Hippocampal formation (tissue), 2 donors: ENCODE results near the gene LORICRIN.
A peak's percentile ranks its signal among the peaks of the same experiment; 100 is the strongest.
"Not testable (repeated sequence)": the region's sequence is repeated elsewhere in the genome, so short reads cannot be mapped to it uniquely, and the experiment has no call there.

Experiments used
- DNase-seq, 2 donors: peaks; one replicate each; lab custom pipeline; 2025; lab: John Stamatoyannopoulos, UW

Gene LORICRIN

DNA sequence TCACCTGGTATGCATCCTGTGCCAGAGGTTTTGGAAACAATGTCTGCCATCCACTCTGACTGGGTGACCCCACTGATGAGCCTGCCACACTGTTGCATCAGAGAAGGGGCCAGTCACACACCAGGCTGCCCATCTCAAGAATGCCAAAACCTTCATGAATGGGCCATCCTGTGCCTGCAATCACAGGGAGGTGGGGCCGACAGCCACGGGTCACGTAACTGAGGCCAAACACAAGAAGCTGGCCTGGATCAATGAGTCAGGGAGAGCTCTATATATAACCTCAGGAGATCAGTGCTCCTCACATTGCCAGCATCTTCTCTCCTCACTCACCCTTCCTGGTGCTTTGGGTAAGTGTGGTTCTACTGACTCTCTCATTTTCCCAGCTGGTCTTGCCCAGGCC, at the start of gene LORICRIN:
Gene LORICRIN (plus strand): TSS at position 301 of the 400 bp plus-strand sequence. CDS start 1,263 bp downstream, outside the sequence.
- DNase-seq, result no peak

- DNase-seq, result no peak
These were observed 49.3 kb upstream of the LORICRIN start for GRCh38 chr1:153210206-153210605.

DNA sequence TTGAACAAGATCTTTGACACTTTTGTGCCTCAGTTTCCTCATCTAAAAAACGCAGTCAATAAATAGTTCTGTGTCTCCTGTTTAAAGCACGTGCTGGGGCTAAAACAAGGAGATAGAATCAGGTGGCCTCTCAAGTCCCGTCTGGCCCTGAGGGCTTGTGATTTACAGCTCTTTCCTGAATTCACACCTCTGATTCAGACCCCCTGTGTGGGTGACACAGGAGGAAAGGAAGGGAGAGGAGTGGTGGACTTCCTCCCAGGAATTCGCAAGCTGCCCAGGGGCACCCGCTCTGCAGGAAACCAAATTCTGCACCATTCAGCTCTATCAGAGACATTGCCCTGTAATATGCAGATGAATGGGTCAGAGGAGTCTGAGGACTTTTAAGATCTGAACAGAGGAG, 47.3 kb upstream of the LORICRIN start:
- no peak for DNase-seq

DNA sequence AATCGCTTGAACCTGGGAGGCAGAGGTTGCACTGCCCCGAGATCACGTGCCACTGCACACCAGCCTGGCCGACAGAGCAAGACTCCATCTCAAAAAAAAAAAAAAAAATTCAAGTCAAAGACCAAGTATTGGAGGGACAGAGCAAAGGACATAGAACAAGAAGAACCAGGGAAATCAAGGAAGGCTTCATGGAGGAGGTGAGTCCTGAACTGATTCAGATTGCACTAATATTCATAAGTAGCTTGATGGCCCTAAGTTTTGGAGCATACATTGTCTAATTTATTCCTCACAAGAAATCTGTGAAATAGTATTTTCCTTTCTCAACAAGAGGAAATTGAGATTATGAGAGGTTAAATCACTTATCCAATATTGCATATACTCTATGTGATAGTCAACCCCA, 46.0 kb upstream of the LORICRIN start:
- no peak for DNase-seq

DNA sequence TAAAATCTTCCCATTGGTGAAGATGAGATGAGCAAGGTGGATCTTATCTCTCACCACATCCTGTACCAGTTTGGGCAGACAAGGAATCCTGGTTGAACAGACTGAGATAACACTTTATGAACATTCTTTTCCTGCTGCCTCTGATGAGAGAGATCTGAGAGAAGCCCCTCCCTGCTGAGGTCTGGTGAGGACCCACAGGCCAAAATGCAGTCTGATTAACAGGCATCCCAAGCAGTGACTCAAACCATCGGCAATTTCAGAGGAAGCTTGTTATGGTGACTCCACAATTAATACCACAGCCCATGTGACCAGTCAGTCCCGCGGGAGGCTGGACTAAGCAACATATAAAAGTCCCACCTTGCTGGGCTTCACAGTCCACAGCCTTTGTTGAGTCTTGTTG, 42.3 kb upstream of the LORICRIN start, which contains the start of gene PRR9:
Gene PRR9 (plus strand): TSS at position 373 of the 400 bp plus-strand sequence. CDS start 561 bp downstream, outside the sequence.
- no peak for DNase-seq

GRCh38 chr1:153217744-153218416, 41.6 kb upstream of the LORICRIN start:
- no peak for DNase-seq

GRCh38 chr1:153220606-153221303, 38.7 kb upstream of the LORICRIN start:
- peak; percentile 49 to 53 for DNase-seq

DNA sequence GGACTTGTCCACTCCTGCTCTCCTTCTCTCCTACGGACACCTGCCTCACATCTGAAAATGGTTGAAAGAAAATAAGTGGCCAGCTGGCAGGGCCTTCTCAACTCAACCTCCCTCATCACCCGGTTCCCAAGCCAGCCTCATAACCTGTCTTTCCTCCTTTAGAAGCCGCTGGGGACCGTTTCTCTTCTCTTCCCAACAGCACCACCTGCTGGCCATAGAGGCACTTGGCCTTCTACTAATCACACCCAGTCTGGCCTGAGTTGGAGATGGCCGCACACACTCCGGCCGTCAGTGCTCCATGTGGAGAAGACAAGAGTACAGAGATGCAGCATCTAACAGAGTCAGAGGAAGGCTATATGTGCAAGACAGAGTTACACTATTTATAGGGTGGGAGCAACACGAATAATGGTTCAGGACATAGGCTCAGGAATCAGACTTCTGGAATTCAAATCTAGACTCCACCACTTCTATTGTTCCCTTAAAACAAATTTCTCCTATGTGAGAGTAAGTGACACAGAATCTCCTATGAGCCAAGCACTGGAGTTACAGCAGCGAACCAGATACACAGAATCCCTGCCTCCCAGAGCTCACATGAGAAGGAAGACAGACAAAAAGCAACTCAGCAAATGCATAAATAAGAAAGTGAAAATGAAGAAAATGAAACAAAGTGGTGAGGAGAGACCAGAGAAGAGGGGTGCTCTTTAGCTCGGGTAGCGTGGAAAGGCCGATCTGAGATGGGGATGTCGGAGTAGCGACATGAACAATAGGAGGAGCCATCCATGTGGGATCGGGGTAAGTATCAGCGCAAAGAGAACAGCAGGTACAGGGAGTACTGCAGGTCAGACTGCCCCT, 36.2 kb upstream of the LORICRIN start:
- peak; percentile 37 to 62 for DNase-seq

- DNase-seq, result no peak
These were observed 31.7 kb upstream of the LORICRIN start for GRCh38 chr1:153227810-153228209.

- no peak for DNase-seq
These were observed 31.0 kb upstream of the LORICRIN start for GRCh38 chr1:153228491-153228890.

GRCh38 chr1:153229076-153229829, 30.2 kb upstream of the LORICRIN start:
- DNase-seq, result not testable (repeated sequence)

GRCh38 chr1:153231363-153231762, 28.1 kb upstream of the LORICRIN start:
- no peak for DNase-seq

DNA sequence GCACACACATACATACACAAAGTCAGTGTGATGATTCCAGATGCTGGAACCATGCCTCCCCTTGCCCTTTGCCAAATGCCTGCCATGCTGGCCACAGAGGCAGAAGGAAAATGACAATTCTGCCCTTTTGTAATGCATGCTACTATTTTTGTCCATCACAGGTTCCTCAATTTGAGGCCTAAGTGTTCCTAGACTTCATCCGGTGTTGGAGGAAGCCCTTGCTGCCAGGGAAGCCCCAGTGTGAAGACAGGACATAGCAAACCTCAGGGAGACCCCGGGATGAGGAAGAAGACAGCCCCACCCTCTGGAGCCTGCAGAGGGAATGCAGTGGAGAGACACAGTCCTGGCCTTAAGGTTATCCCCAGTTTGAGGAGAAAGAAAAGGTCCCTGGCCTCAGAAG, 27.7 kb upstream of the LORICRIN start:
- no peak for DNase-seq

DNA sequence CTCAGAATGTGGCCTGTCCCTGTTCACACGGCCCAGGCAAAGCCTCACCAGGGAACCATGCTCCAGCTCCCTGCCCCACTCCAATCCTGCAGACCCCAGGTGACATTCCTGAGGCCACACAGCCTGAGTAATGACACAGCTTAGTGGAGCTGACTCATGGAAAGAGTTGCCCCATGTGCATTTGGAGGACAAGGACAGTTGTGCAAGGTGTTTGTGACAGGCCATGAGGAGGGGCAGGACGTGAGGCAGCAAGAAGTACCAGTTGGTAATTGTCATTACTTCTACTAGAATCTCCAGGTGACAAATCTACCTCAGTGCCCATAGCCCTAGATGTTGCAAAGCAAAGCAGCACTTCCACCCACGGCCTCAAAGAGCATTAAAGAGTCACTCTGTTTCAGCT, 26.9 kb upstream of the LORICRIN start:
- DNase-seq, result no peak

- no peak for DNase-seq
These were observed 26.0 kb upstream of the LORICRIN start for GRCh38 chr1:153233448-153233847.

- DNase-seq, result no peak
These were observed 21.0 kb upstream of the LORICRIN start for GRCh38 chr1:153238527-153238926.

DNA sequence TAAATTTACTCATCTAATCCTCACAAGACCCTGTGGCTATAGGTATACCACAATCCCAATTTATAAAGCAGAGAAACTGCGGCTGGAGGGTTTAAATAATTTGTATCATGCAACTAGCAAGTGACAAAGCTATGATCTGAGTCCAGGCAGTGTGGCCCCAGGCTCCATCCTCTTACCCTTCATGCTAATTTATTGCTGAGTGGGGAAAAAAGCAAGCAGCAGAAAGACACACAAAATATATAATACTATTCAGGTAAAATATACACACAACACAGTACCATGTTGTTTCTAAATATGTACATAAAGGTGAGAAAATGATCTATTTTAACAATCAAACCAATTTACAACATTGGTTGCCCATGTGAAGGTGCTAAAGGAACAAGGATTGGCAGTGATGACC, 17.3 kb upstream of the LORICRIN start:
- DNase-seq, result no peak

DNA sequence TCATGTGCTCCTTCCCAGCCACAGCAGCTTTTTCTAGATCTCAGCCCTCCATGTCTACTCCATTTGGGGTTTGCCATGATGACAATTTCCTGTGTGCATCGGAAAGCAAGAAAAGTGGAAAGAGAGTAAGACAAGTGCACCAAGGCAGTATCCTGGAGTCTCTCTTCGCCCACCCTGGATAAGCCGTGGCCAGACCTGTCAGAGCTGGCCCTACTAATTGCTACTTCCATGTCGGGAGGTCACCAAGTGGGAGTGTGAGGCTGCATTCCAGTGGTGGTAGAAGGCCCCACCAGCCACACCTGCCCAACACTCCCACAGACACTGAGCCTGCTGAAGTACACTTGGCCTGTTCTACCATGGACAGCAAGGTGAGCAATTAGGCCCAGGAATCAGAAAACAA, 14.0 kb upstream of the LORICRIN start:
- DNase-seq, result no peak

DNA sequence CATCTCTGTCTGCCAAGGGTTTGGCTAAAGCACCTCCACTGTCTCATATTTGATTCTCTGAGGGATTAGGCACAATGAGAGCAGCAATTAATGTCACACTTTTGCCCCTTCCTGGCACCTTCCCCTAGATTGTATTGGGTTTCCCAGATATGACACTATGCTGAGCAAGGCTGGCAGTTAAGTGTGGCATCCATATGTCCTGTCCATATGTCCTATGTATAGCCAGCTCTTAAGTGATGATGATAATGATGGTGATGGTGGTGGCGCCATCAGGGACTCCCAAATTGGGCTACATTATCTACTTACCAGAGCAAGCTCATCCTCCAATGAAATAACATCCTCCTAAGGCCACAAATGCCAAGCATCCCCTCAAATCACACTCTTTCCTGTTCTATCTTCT, 13.5 kb upstream of the LORICRIN start:
- DNase-seq, result no peak

- DNase-seq, result no peak
These were observed 12.7 kb upstream of the LORICRIN start for GRCh38 chr1:153246825-153247224.

GRCh38 chr1:153248176-153248879, 11.2 kb upstream of the LORICRIN start:
- DNase-seq, result no peak
